GM18508 (cell line): Measurements from ENCODE around the gene GATA6.

Experiments used
- ATAC-seq: cut with Tn5 transposase; IDR thresholded peaks from one replicate; pipeline ENCODE4 v1.9.1; 2021; ENCODE audit warnings: moderate number of reproducible peaks; ENCODE audit not compliant: insufficient read depth, unreplicated experiment

GATA6 gene

DNA sequence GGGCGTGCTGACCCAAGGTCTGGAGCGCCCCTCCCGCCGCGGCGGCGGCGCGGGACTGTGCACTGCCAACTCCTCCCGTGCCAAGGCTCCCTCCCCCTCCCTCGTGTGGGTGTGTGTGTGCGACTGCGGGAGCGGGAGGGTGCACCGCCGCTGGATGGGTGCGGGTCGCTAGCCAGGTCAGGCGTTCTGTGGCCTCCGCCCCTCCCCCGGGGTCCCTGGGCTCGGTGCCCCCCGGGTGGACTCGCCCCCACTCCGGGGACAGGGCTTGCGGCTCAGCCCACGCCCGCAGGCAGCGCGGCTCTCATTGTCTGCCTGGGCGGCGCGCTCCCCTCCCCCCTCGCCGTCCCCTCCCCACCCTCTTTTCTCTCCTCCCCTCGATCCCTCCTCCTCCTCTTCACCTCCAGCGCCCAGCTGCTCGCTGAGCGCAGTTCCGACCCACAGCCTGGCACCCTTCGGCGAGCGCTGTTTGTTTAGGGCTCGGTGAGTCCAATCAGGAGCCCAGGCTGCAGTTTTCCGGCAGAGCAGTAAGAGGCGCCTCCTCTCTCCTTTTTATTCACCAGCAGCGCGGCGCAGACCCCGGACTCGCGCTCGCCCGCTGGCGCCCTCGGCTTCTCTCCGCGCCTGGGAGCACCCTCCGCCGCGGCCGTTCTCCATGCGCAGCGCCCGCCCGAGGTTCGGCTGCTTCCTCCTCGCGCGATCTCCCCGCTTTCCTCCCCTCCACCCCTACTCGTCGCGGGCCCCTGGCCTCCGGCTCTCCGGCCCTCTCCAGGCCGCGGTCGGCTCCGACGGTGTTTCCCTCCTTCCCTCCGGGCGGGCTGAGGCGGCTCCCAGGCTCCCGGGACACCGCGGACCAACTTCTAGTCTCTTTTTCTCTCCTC, at the start of gene GATA6:
Gene GATA6 (plus strand): TSS at position 579 of the 878 bp plus-strand sequence. CDS start 1,556 bp downstream, outside the sequence.
- ATAC-seq: no peak

DNA sequence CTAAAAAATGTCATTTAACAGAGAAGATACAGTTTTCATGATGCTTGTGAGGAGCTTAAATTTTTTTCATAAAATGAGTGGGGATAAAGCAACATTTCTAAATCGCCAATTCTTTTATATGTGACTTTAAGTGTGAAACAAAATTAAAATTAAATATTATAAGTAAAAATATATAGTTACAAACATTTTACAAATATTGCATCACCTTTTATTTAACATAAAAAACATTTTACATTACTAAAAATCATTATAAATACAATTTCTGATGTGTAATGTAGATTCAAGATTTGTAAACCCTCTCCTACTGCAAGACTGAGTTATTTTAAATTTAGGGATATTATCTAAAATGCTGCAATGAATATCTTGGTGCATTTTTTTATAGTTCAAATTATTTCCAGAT, 44.4 kb upstream of the GATA6 start:
- ATAC-seq: no peak

- ATAC-seq: no peak
These were observed 40.4 kb upstream of the GATA6 start for GRCh38 chr18:22128954-22129353.

GRCh38 chr18:22129778-22130177, 39.6 kb upstream of the GATA6 start:
- ATAC-seq: no peak

DNA sequence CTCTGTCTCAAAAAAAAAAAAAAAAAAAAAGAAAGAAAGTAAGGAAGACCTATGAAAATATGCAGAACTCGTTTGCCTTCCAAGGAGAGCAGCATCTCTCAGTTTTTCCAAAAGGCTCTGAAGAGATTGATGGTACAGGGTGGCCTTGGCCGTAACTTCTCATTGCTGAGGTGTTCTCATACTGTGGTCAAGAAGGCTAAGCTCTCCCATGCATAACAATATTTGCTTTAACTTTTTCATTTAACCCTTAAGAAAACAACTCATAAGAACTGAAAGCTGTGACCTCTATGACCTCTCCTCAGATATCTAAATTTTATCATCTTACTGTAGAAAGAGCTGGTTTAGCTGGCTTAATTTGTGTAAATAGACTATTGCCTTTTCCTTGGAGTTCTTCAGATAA, 37.1 kb upstream of the GATA6 start:
- peak; percentile 67 for ATAC-seq

DNA sequence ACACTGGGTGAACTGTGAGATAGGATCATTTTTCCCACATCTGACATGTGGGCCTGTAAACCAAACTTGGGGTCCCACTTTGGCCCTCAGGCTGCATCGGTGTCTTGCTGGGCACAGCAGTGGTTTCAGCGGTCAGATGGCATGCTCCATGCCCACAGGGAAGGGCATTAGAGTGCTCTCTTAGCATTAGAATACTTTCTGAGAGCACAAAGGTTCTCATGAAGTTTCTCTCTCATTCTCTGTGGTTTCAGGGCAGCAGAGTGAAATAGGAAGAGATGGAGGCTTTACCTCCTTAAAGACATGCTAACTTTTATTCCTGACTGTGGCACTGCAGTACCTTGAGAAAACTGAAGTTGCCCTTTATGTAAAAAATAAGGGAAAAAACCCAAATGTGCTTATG, 36.6 kb upstream of the GATA6 start:
- peak; percentile 51 for ATAC-seq

GRCh38 chr18:22136395-22136794, 33.0 kb upstream of the GATA6 start:
- ATAC-seq: no peak

DNA sequence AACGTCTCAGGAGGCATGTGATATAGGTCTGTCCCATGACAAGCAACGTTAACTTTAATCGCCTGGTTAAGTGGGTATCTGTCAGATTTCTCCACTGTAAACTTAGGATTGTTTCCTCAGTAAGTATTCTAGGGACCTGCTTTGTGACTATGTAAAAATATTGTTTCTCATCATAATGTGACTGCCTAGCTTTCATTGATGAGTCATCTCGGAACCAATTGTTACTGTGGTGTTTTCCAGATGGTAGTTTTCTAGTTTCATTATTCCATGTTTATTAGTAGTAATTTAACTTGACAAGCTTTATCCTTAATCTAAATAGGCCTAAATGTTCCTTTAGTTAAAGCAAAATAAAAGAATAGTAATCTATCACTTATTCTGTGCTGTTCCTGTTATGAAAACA, 28.2 kb upstream of the GATA6 start:
- no peak for ATAC-seq

DNA sequence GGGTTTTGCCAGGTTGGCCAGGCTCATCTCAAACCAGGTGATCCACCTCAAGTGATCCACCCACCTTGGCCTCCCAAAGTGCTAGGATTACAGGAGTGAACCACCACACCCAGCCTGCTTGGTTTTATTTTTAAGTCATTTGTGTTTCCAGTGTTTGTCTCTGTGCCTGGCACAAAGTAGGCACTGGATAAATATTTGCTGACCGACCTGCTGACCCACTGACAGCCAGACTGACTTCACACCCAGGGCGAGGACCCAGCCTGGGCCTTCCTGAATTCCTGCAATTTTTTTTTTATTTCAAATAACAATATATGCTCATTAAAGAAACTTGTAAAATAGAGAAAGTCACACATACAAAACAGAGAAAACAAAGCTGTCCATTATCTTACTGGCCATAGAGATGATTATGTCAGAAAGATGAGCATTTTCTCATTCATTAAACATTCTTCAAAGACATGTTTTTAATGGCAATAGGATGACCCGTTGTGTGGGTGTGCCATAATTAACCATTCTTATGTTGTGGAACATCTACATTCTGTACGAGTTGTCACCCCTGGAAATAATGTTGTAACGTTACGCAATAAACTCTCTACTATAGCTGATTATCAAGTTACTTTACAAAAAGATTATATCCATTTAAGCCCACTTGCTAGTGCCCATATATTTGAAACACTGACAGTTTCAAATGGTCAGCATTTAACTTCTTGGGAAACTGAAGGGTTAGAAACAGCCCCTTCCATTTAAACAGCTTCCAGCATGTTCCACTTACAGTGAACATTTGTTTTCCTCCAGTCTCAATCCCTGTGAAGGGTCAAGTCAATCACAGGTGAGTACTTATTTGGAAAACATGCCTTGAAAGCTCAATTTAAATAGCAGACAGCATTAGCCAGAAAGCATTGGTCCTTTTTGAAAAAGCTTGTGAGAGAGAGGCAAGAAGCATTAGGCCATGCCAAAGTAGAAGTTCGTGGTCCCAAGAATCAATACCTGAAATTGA, 25.7 kb upstream of the GATA6 start:
- no peak for ATAC-seq

DNA sequence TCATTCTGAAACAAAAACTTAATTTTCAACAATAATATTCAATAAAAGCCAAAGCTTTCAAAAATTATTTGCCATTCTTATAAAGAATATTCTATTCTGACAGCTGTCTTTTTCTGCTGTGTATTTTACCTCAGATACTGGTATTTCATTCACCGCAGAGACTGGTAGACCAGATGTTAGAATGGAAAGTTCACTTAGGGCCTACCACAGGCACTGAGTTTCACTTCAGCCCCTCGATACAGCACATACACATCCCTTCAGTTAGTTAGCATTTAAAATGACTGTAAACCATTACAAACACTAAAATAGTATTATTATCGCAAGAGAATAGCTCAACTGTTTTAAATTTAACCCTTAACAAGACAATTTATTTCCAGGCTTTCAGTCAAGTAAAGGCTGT, 24.2 kb upstream of the GATA6 start:
- no peak for ATAC-seq

DNA sequence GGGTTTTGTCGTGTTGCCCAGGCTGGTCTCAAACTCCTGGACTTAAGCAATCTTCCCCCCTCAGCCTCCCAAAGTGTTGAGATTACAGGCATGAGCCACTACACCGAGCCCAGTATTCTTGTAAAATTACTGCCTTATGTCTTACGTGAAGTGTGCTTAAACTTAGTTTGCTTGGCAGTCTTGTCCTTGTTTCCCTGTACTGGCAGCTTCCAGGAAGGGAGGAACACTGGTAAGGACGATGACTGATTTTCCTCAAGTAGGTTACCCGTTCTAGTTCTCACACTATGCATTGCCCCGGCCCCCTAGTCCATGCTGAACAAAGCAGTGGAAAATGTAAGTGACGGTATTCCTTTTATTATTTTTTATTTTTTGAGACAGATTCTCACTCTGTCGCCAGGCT, 19.7 kb upstream of the GATA6 start:
- no peak for ATAC-seq

GRCh38 chr18:22152093-22152492, 17.3 kb upstream of the GATA6 start:
- no peak for ATAC-seq

GRCh38 chr18:22153428-22153827, 16.0 kb upstream of the GATA6 start:
- no peak for ATAC-seq

GRCh38 chr18:22155584-22155983, 13.8 kb upstream of the GATA6 start:
- no peak for ATAC-seq

GRCh38 chr18:22159014-22159413, 10.4 kb upstream of the GATA6 start:
- no peak for ATAC-seq

DNA sequence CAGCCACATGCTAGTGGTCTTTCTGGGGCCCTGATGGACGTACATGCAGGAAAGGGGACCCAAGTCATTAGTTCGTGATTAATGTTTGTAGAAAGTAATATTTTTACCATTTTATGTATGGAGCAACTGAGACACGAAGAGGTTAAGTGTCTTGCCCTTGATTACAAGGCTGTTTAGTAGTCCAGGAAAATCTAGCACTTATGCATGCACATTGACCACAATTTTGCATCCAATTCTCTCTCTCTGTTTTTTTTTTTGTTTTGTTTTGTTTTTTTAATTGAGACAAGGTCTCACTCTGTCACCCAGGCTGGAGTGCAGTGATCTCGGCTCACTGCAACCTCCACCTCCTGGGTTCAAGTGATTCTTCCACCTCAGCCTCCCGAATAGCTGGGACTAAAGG, 8.3 kb upstream of the GATA6 start:
- no peak for ATAC-seq

DNA sequence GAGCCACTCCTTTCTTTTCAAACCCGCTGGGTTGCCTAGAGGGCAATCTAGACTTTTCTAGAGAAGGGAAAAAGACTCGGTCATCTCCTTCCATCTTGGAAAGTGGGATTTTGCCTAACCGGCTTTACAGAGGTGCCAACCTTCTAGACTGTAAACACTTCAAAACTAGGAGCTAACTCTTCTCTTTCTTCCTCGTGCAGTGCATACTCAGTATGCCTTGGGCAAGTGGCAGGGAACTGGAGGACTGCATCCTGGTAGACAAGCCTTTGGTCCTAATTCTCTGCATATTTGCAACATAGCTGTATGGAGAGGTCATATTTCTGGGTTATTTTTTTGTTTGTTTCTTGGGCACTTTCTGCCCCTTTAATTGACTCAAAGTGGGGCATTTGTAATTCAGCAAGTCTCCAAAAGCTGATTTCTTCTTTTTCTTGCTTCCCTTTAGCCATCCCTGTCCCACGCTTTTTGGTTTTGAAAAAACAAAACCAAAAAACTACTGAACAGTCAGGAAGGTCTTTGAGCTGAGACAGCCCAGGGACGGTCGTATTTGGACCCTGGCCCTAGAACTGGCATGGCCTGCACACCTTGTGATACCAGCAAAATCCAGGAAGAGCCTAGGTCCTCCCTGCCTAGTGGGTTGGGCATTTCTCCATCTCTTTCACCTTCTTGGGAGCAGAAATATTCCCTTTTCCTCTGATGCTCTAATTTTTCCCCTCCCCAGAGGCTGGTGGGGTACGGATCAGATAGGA, 5.8 kb upstream of the GATA6 start:
- ATAC-seq: no peak

DNA sequence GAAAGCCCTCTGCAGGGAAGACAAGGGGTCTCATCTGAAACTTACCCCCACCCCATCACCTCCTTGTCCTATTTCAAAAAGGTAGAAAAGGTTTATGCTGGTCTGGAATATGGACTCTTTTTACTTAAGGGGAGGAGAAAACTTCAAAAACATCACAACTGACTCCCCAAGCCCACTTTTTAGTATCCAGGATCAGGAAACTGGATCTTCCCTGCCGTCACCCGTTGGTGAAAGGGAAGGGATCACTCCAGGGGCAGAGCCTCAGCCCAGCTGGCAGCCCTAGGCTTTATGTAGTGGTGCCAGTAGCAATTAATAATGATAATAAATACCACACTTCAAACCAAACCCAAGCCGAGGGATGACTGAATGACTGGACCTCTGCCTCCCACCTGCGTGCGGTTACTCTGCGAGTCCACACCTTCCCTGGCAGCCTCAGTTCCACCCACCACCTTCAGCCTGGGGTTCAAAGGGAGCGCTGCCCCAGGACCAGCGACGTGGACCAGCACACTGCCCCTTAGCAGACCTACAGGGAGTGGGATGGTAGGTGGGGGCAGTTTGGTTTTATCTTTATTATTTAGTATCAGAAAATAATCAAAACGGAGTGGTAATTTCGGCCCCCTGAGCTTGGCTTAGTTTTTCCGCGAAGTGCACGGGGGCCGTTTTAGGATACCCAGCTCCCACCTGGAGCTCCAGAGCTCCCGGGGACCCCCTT, 4.9 kb upstream of the GATA6 start:
- no peak for ATAC-seq

- ATAC-seq: no peak
These were observed 4.3 kb upstream of the GATA6 start for GRCh38 chr18:22165049-22165602.
